ENCODE data around the gene MEF2C.

- no peak for TF ChIP-seq NFYB (CRISPR knock-in tag; conservative IDR thresholded peaks at IDR 0.05; ENCODE audit: low read depth)
- no peak for TF ChIP-seq TP53 (CRISPR knock-in tag; IDR thresholded peaks at IDR 0.05)
- no peak for TF ChIP-seq PRRX2 (CRISPR knock-in tag; IDR thresholded peaks at IDR 0.05)
- TF ChIP-seq CTCF (IDR thresholded peaks at IDR 0.05) = no peak
- no peak for TF ChIP-seq FOXP4 (CRISPR knock-in tag; IDR thresholded peaks at IDR 0.05)
- no peak for TF ChIP-seq ZNF281 (CRISPR knock-in tag; IDR thresholded peaks at IDR 0.05)
- no peak for TF ChIP-seq MAX (CRISPR knock-in tag; IDR thresholded peaks at IDR 0.05)
- no peak for TF ChIP-seq SMAD3 (CRISPR knock-in tag; IDR thresholded peaks at IDR 0.05; ENCODE audit: borderline replicate concordance)
- TF ChIP-seq SOX15 (CRISPR knock-in tag; IDR thresholded peaks at IDR 0.05) = no peak
Measured at GRCh38 chr5:88786789-88787188, 96.2 kb downstream of the MEF2C start.
